Liver (tissue), 9 donors: ENCODE results near the gene HBP1. TPM values are rescaled to one million over a fixed set of nuclear protein-coding genes. Genes with fewer than 3 reads are reported as not detected.

Source experiments
- DNase-seq: peaks from one replicate; pipeline ENCODE4 v3.0.0-alpha.2; 2017; ENCODE audit warnings: low spot score
- H3K27ac ChIP-seq, 2 donors: one replicate each; pipeline ENCODE4 v1.7.0; 2013; ENCODE audit warnings: inconsistent platforms in 2 of 2, low read length in 2 of 2, control low read depth in 1 of 2, low read depth in 1 of 2, mild to moderate bottlenecking in 1 of 2
- H3K27me3 ChIP-seq, 4 donors: one replicate each; pipeline versions ENCODE4 v1.6.1 to v1.7.0; 2013; ENCODE audit warnings: low read length in 3 of 4, inconsistent platforms in 1 of 4, mild to moderate bottlenecking in 1 of 4, moderate library complexity in 1 of 4; ENCODE audit not compliant: control insufficient read depth in 4 of 4, insufficient read depth in 4 of 4
- H3K36me3 ChIP-seq, 4 donors: one replicate each; pipeline versions ENCODE4 v1.6.1 to v1.7.0; 2013; ENCODE audit warnings: low read length in 3 of 4, mild to moderate bottlenecking in 3 of 4, low read depth in 1 of 4, moderate library complexity in 1 of 4; ENCODE audit not compliant: control insufficient read depth in 4 of 4, insufficient read depth in 3 of 4
- H3K4me1 ChIP-seq, 4 donors: one replicate each; pipeline versions ENCODE4 v1.6.1 to v1.7.0; 2013; ENCODE audit warnings: low read length in 3 of 4, mild to moderate bottlenecking in 3 of 4, moderate library complexity in 1 of 4; ENCODE audit not compliant: control insufficient read depth in 4 of 4, insufficient read depth in 4 of 4
- H3K4me3 ChIP-seq, 3 donors: one replicate each; pipeline versions ENCODE4 v1.6.1 to v1.7.0; 2013; ENCODE audit warnings: low read length in 3 of 3, control low read depth in 1 of 3, low read depth in 1 of 3, mild to moderate bottlenecking in 1 of 3
- H3K9ac ChIP-seq, 2 donors: one replicate each; pipeline ENCODE4 v1.7.0; 2013; ENCODE audit warnings: low read length in 2 of 2, mild to moderate bottlenecking in 2 of 2, moderate library complexity in 2 of 2, control low read depth in 1 of 2, low read depth in 1 of 2
- H3K9me3 ChIP-seq, 4 donors: one replicate each; pipeline versions ENCODE4 v1.6.1 to v1.7.0; 2013; ENCODE audit warnings: low read length in 3 of 4; ENCODE audit not compliant: control insufficient read depth in 4 of 4
- ATF3 ChIP-seq: IDR thresholded peaks from 2 replicates; pipeline ENCODE4 v1.6.1; 2016; ENCODE audit warnings: antibody characterized with exemption
- CTCF ChIP-seq: fragments of 150-350 bp; IDR thresholded peaks from 2 replicates; pipeline ENCODE4 v1.5.1; 2017; ENCODE audit warnings: improper control_type of control experiment, low read depth, low read length; ENCODE audit not compliant: missing input control
- EGR1 ChIP-seq, 2 donors: IDR thresholded peaks; 2 replicates each; pipeline ENCODE4 v1.6.1; 2016 to 2018; ENCODE audit warnings: antibody characterized with exemption in 2 of 2, low read depth in 2 of 2
- FOXA1 ChIP-seq: IDR thresholded peaks from 2 replicates; pipeline ENCODE4 v1.6.1; 2016; ENCODE audit warnings: antibody characterized with exemption
- FOXA2 ChIP-seq: IDR thresholded peaks from 2 replicates; pipeline ENCODE4 v1.6.1; 2016; ENCODE audit warnings: antibody characterized with exemption
- GABPA ChIP-seq, 2 donors: IDR thresholded peaks in 1 of 2; conservative IDR thresholded peaks in 1 of 2; 2 replicates each; pipeline ENCODE4 v1.6.1; 2016; ENCODE audit warnings: antibody characterized with exemption in 2 of 2, mild to moderate bottlenecking in 1 of 2, moderate library complexity in 1 of 2
- HNF4A ChIP-seq, 2 donors: conservative IDR thresholded peaks; 2 replicates each; pipeline ENCODE4 v1.6.1; 2016; ENCODE audit warnings: antibody characterized with exemption in 2 of 2, mild to moderate bottlenecking in 2 of 2
- HNF4G ChIP-seq: IDR thresholded peaks from 2 replicates; pipeline ENCODE4 v1.6.1; 2016; ENCODE audit warnings: antibody characterized with exemption
- JUND ChIP-seq, 2 donors: IDR thresholded peaks; 2 replicates each; pipeline ENCODE4 v1.6.1; 2016; ENCODE audit warnings: antibody characterized with exemption in 2 of 2
- MAX ChIP-seq: IDR thresholded peaks from 2 replicates; pipeline ENCODE4 v1.6.1; 2016; ENCODE audit warnings: antibody characterized with exemption
- NR2F2 ChIP-seq: IDR thresholded peaks from 2 replicates; pipeline ENCODE4 v1.6.1; 2016; ENCODE audit warnings: antibody characterized with exemption
- RAD21 ChIP-seq, 2 donors: IDR thresholded peaks; 2 replicates each; pipeline ENCODE4 v1.6.1; 2016; ENCODE audit warnings: antibody characterized with exemption in 2 of 2, mild to moderate bottlenecking in 2 of 2
- REST ChIP-seq: IDR thresholded peaks from 2 replicates; pipeline ENCODE4 v1.6.1; 2016; ENCODE audit warnings: antibody characterized with exemption, mild to moderate bottlenecking
- RXRA ChIP-seq, 2 donors: IDR thresholded peaks; 2 replicates each; pipeline ENCODE4 v1.6.1; 2017 to 2018; ENCODE audit warnings: antibody characterized with exemption in 2 of 2, mild to moderate bottlenecking in 1 of 2
- SP1 ChIP-seq: IDR thresholded peaks from 2 replicates; pipeline ENCODE4 v1.6.1; 2018; ENCODE audit warnings: antibody characterized with exemption, mild to moderate bottlenecking
- TAF1 ChIP-seq: conservative IDR thresholded peaks from 2 replicates; pipeline ENCODE4 v1.6.1; 2016; ENCODE audit warnings: antibody characterized with exemption, mild to moderate bottlenecking
- YY1 ChIP-seq: IDR thresholded peaks from 2 replicates; pipeline ENCODE4 v1.6.1; 2016; ENCODE audit warnings: antibody characterized with exemption, mild to moderate bottlenecking
- ZBTB33 ChIP-seq: IDR thresholded peaks from 2 replicates; pipeline ENCODE4 v1.6.1; 2016; ENCODE audit warnings: antibody characterized with exemption
- WGBS: extraction: QIAGEN DNeasy Blood & Tissue Kit; methylation state at CpG from one replicate; pipeline ENCODE4 v1.1.7; 2013; 5-methylcytosine and 5-hydroxymethylcytosine counted together
- polyA plus RNA-seq, 2 donors: library from polyadenylated mRNA; stranded (reverse) in 1 of 2; unstranded in 1 of 2; fragments of 200-250 nt in 1 of 2; fragments of >200 nt in 1 of 2; fragmentation: Nextera tagmentation in 1 of 2; extraction: Ambion mirVana in 1 of 2; gene quantifications; one replicate each; pipeline versions ENCODE4 v1.2.1 to v1.2.3, GENCODE V29; 2013 to 2015
- total RNA-seq, 2 donors: library from RNA; depleted of rRNA; stranded (reverse); fragments of >200 nt; gene quantifications; one replicate each; pipeline ENCODE4 v1.2.3, GENCODE V29; 2014
- donor health status: healthy.
- donor health status: healthy.
- donor health status: healthy.
- donor health status: healthy.
- donor health status: healthy.

The HBP1 gene
- total and polyA plus RNA-seq, 4 donors: 24.6 to 67.9 (median 48.1) TPM

- TF ChIP-seq EGR1 (IDR thresholded peaks at IDR 0.05; ENCODE audit: low read depth in 2 of 2) (no peak), HNF4G (no peak), NR2F2 (no peak), MAX (no peak), CTCF (no peak), ZBTB33 (no peak), FOXA1 (no peak), SP1 (no peak), YY1 (no peak), TAF1 (no peak), FOXA2 (no peak), JUND (IDR thresholded peaks at IDR 0.05) (no peak), GABPA (IDR thresholded peaks at IDR 0.05 in 1 of 2, conservative IDR thresholded peaks at IDR 0.05 in 1 of 2) (no peak), ATF3 (no peak), REST (no peak), HNF4A (conservative IDR thresholded peaks at IDR 0.05) (no peak), RXRA (IDR thresholded peaks at IDR 0.05) (no peak)
- no peaks in the 10 kb centered on the region for H3K4me1 ChIP-seq
- H3K27ac ChIP-seq: no peak overlapping the region
Measured at GRCh38 chr7:107187774-107188173, 19.0 kb downstream of the HBP1 start.

GRCh38 chr7:107190090-107190489 lies 21.3 kb downstream of the HBP1 start:
- Histone ChIP-seq H3K9ac (no peak overlapping the region), H3K9me3 (no peaks in the 10 kb centered on the region), H3K4me3 (no peak overlapping the region), H3K27ac (no peak overlapping the region), H3K36me3 (peaks cover 8 to 71% (median 66%) of the 10 kb centered on the region in 4 donors), H3K4me1 (no peaks in the 10 kb centered on the region), H3K27me3 (no peaks in the 10 kb centered on the region)
- no peak for DNase-seq
- no peak for TF ChIP-seq GABPA (IDR thresholded peaks at IDR 0.05 in 1 of 2, conservative IDR thresholded peaks at IDR 0.05 in 1 of 2)
- TF ChIP-seq ATF3: no peak
- no peak for TF ChIP-seq TAF1
- no peak for TF ChIP-seq JUND (IDR thresholded peaks at IDR 0.05)
- no peak for TF ChIP-seq RAD21 (IDR thresholded peaks at IDR 0.05)
- TF ChIP-seq HNF4G: no peak
- TF ChIP-seq SP1: no peak
- TF ChIP-seq FOXA1: no peak
- no peak for TF ChIP-seq HNF4A (conservative IDR thresholded peaks at IDR 0.05)
- TF ChIP-seq RXRA (IDR thresholded peaks at IDR 0.05): no peak
- 98% methylated on average over 2 of the region's 2 CpGs for WGBS

More at GRCh38 chr7:107187774-107188173, 19.0 kb downstream of the HBP1 start:
- Histone ChIP-seq H3K4me3 (no peak overlapping the region), H3K36me3 (peaks cover 8 to 85% (median 70%) of the 10 kb centered on the region in 4 donors), H3K27me3 (no peaks in the 10 kb centered on the region), H3K9me3 (no peaks in the 10 kb centered on the region), H3K9ac (no peak overlapping the region)
- DNase-seq: no peak
- 90% methylated on average over 2 of the region's 2 CpGs for WGBS
